ENCODE measurements around the gene KCNMA1. TPM values are rescaled to one million over a fixed set of nuclear protein-coding genes. Genes with fewer than 3 reads are reported as not detected.

KCNMA1 gene
- polyA plus RNA-seq, 1 of the 3 experiments (the other 2 are of a cell fraction) = 107 TPM

GRCh38 chr10:77350134-77350533 is 287.5 kb downstream of the KCNMA1 start:
- ChIA-PET POLR2A (no interaction called here), CTCF (interaction anchor here (0.6 to 1.4 kb wide), 2 partner anchors 99 to 428 kb away, joined by 3 to 4 read pairs; no protein-coding TSS in a partner anchor)
- no peaks in the 10 kb centered on the region for H4K20me1 ChIP-seq (ENCODE audit: insufficient read depth)
- peaks cover 4 to 15% of the 10 kb centered on the region in 2 experiments for H3K4me1 ChIP-seq (ENCODE audit: control insufficient read depth in 1 of 2, insufficient read depth in 2 of 2, low read depth in 1 of 2, low read length in 1 of 2)
- peaks cover 6% of the 10 kb centered on the region; the same call in 1 of the 2 replicates for H3K79me2 ChIP-seq (ENCODE audit: insufficient read depth)
- no peak for TF ChIP-seq TAF1 (IDR thresholded peaks at IDR 0.05; ENCODE audit: borderline replicate concordance, low read depth, low read length)
- no peak for TF ChIP-seq RXRA (IDR thresholded peaks at IDR 0.05; ENCODE audit: borderline replicate concordance, low read depth)
- no peak for TF ChIP-seq REST (IDR thresholded peaks at IDR 0.05; ENCODE audit: low read depth, low read length)
- TF ChIP-seq YY1 (IDR thresholded peaks at IDR 0.05; ENCODE audit: low read depth) = no peak
- H2AFZ ChIP-seq (ENCODE audit: low read depth) = no peak overlapping the region
- H3K36me3 ChIP-seq (replicated peaks in 1 of 2; ENCODE audit: control insufficient read depth in 1 of 2, insufficient read depth in 2 of 2, low read length in 1 of 2) = peaks cover 0 to 5% of the 10 kb centered on the region in 2 experiments
- H3K9me2 ChIP-seq = no peaks in the 10 kb centered on the region
- peak overlapping the region; percentile 11; the same call in 1 of the 2 replicates for H3K4me2 ChIP-seq
- H3K27me3 ChIP-seq (ENCODE audit: insufficient read depth) = no peaks in the 10 kb centered on the region
- no peak overlapping the region for H3K4me3 ChIP-seq (ENCODE audit: low read depth in 2 of 2, low read length in 1 of 2)
- H3K9ac ChIP-seq = peak overlapping the region; percentile 20; the same call in 1 of the 2 replicates
- DNase-seq = no peak
- peaks cover 21% of the 10 kb centered on the region for H3F3A ChIP-seq (replicated peaks; ENCODE audit: insufficient read depth)
- H3K27ac ChIP-seq (ENCODE audit: low read depth in 2 of 2, low read length in 1 of 2) = peak overlapping the region in 1 of 2 experiments; percentile 94; a peak in 2 of 4 replicates
- 86% methylated on average over 1 of the region's 1 CpG for WGBS (ENCODE audit: low lambda C conversion rate)
- H3K9me3 ChIP-seq = no peaks in the 10 kb centered on the region

GRCh38 chr10:77349226-77349625 is 288.4 kb downstream of the KCNMA1 start:
- Histone ChIP-seq H3K27ac (ENCODE audit: low read depth in 2 of 2, low read length in 1 of 2) (peak overlapping the region in 1 of 2 experiments; percentile 94; a peak in 2 of 4 replicates), H3K79me2 (ENCODE audit: insufficient read depth) (peaks cover 6% of the 10 kb centered on the region; the same call in 1 of the 2 replicates), H3F3A (replicated peaks; ENCODE audit: insufficient read depth) (peaks cover 19% of the 10 kb centered on the region), H3K9me2 (no peaks in the 10 kb centered on the region), H3K4me3 (ENCODE audit: low read depth in 2 of 2, low read length in 1 of 2) (no peak overlapping the region), H3K27me3 (ENCODE audit: insufficient read depth) (no peaks in the 10 kb centered on the region), H3K4me2 (peak overlapping the region; percentile 26; the same call in 1 of the 2 replicates), H3K36me3 (replicated peaks in 1 of 2; ENCODE audit: control insufficient read depth in 1 of 2, insufficient read depth in 2 of 2, low read length in 1 of 2) (peaks cover 0 to 5% of the 10 kb centered on the region in 2 experiments), H4K20me1 (ENCODE audit: insufficient read depth) (no peaks in the 10 kb centered on the region), H3K9me3 (no peaks in the 10 kb centered on the region), H3K4me1 (ENCODE audit: control insufficient read depth in 1 of 2, insufficient read depth in 2 of 2, low read depth in 1 of 2, low read length in 1 of 2) (peaks cover 4 to 15% of the 10 kb centered on the region in 2 experiments), H2AFZ (ENCODE audit: low read depth) (no peak overlapping the region), H3K9ac (no peak overlapping the region)
- ChIA-PET CTCF (interaction anchor here (1.4 kb wide), 1 partner anchor 98 kb away, joined by 4 read pairs; no protein-coding TSS in a partner anchor), POLR2A (no interaction called here)
- TF ChIP-seq NFIC (IDR thresholded peaks at IDR 0.05; ENCODE audit: borderline replicate concordance) (no peak), PBX3 (IDR thresholded peaks at IDR 0.05) (no peak), RXRA (IDR thresholded peaks at IDR 0.05; ENCODE audit: borderline replicate concordance, low read depth) (no peak), YY1 (IDR thresholded peaks at IDR 0.05; ENCODE audit: low read depth) (no peak)
- WGBS (ENCODE audit: low lambda C conversion rate) = 82% methylated on average over 2 of the region's 2 CpGs
- no peak for DNase-seq

Measured in SK-N-SH (cell line).